Brain microvascular endothelial cell (primary cell): ENCODE results near the gene AFF3.
A peak's percentile ranks its signal among the peaks of the same experiment; 100 is the strongest.

Experiments used
- DNase-seq: peaks from one replicate; pipeline ENCODE4 v3.0.0-alpha.2; 2020
- H3K27ac ChIP-seq: fragments of 250-450 bp; sonication (Bioruptor Pico); 2 replicates; pipeline ENCODE4 v1.5.1; 2020; ENCODE audit warnings: mild to moderate bottlenecking, moderate library complexity
- H3K27me3 ChIP-seq: fragments of 250-450 bp; sonication (Bioruptor Pico); replicated peaks from 2 replicates; pipeline ENCODE4 v1.5.1; 2020; ENCODE audit warnings: mild to moderate bottlenecking
- H3K36me3 ChIP-seq: fragments of 250-450 bp; sonication (Bioruptor Pico); replicated peaks from 2 replicates; pipeline ENCODE4 v1.5.1; 2020; ENCODE audit warnings: mild to moderate bottlenecking
- H3K4me3 ChIP-seq: 2 replicates; pipeline ENCODE4 v1.5.1; 2011; ENCODE audit warnings: low read depth, mild to moderate bottlenecking, control low read depth, low read length, moderate library complexity
- in situ Hi-C: cut with HindIII; loops from 2 replicates; pipeline ENCODE4 v1.10.0; 2017; ENCODE audit warnings: low sequenced_read_pairs, low pct_ligation_motif_present
- TF ChIP-seq, protein P1 (sequence below): IDR thresholded peaks from 2 replicates; pipeline ENCODE4 v1.5.1; 2011; ENCODE audit warnings: low read depth, mild to moderate bottlenecking, moderate library complexity, low read length, control low read depth, inconsistent platforms; ENCODE audit errors: missing control alignments

Gene AFF3

DNA sequence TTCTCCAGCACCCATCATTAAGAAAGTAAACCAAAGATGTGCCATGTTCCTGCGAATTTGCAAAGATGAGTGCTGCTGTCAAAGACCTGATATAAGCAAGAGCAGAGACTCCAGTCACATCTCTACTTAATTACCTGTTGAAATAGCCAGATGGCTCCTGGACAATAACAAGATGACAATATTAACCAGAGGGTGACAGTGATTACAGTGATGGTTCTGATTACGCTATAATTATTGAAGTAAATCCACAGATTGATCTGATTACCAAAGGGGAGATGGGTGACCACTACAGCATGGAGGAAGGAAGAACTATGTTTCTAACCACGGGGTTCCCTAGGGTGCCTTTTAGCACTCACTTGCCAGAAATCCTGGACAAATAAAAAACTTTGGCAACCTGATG lies 36.5 kb upstream of the AFF3 start:
- TF ChIP-seq, protein P1, sequence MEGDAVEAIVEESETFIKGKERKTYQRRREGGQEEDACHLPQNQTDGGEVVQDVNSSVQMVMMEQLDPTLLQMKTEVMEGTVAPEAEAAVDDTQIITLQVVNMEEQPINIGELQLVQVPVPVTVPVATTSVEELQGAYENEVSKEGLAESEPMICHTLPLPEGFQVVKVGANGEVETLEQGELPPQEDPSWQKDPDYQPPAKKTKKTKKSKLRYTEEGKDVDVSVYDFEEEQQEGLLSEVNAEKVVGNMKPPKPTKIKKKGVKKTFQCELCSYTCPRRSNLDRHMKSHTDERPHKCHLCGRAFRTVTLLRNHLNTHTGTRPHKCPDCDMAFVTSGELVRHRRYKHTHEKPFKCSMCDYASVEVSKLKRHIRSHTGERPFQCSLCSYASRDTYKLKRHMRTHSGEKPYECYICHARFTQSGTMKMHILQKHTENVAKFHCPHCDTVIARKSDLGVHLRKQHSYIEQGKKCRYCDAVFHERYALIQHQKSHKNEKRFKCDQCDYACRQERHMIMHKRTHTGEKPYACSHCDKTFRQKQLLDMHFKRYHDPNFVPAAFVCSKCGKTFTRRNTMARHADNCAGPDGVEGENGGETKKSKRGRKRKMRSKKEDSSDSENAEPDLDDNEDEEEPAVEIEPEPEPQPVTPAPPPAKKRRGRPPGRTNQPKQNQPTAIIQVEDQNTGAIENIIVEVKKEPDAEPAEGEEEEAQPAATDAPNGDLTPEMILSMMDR, result no peak
- no peak for DNase-seq
- Histone ChIP-seq H3K27ac (no peak overlapping the region), H3K4me3 (no peak overlapping the region), H3K27me3 (no peaks in the 10 kb centered on the region), H3K36me3 (no peaks in the 10 kb centered on the region)
- in situ Hi-C loops, result no loop called here

DNA sequence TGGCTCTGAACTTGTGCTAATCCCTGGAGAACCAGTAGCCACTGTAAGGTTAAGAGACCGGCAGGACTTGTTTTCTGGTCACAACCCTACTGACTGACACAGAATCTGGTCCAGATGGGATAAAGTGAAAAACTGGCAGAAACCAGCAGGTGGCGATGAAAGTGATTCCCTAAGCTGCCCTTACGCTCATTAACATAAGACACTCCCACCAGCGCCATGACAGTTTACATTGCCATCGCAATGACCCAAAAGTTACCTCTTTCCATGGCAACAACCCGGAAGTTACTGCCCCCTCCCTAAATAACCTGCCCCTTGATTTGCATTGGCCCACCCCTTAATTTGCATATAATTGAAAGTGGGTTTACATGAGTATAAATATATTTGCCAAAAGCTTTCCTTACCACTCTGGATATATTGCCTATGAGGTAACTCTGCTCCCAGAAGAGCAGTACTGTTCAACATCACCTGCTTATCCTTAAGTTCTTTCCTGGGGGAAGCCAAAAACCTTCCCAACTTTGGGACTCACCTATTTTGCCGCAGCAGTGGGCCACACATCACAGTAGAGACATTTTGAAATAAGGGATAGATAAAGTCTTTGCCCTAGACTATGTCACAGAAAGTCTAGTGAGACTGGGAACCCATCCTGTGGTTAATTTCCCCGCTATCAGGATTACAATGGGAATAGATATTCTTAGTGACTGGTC lies 35.8 kb upstream of the AFF3 start:
- in situ Hi-C loops, result no loop called here

GRCh38 chr2:100176925-100177324 lies 34.5 kb upstream of the AFF3 start:
- Histone ChIP-seq H3K36me3 (no peaks in the 10 kb centered on the region), H3K4me3 (no peak overlapping the region), H3K27ac (no peak overlapping the region), H3K27me3 (no peaks in the 10 kb centered on the region)
- in situ Hi-C loops, result no loop called here
- TF ChIP-seq, protein P1, result no peak
- DNase-seq, result no peak

More for the DNA sequence above, 35.8 kb upstream of the AFF3 start:
- H3K27ac ChIP-seq, result no peak overlapping the region
- TF ChIP-seq, protein P1, result peak; percentile 71
- no peak overlapping the region for H3K4me3 ChIP-seq
- peak; percentile 74 for DNase-seq
- H3K27me3 ChIP-seq, result no peaks in the 10 kb centered on the region
- H3K36me3 ChIP-seq, result no peaks in the 10 kb centered on the region

GRCh38 chr2:100174026-100174431 lies 31.6 kb upstream of the AFF3 start:
- H3K27me3 ChIP-seq, result no peaks in the 10 kb centered on the region
- H3K36me3 ChIP-seq, result no peaks in the 10 kb centered on the region
- in situ Hi-C loops, result no loop called here
- TF ChIP-seq, protein P1, result no peak
- DNase-seq, result no peak
- no peak overlapping the region for H3K4me3 ChIP-seq
- H3K27ac ChIP-seq, result no peak overlapping the region

- TF ChIP-seq, protein P1, result no peak
- no peaks in the 10 kb centered on the region for H3K36me3 ChIP-seq
- no peak overlapping the region for H3K4me3 ChIP-seq
- no peak overlapping the region for H3K27ac ChIP-seq
- no peaks in the 10 kb centered on the region for H3K27me3 ChIP-seq
- no peak for DNase-seq
- in situ Hi-C loops, result no loop called here
Observed at GRCh38 chr2:100166701-100167100, 24.3 kb upstream of the AFF3 start.

DNA sequence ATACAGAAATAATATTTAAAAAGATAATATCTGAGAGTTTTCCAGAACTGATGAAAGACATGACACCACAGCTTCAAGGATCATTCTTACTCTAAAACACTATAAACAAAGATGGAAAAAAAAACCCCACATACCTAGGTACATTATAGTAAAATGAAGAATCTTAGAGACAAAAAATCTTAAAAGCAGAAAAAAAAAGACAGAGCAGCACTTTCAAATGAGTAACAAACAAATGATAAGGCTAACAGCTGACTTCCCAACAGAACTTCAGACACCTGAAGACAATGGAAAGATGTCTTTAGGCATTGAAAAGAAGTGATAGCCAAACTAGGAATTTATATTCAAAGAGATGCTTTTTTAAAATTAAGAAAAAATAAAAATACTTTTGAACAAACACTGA lies 21.2 kb upstream of the AFF3 start:
- in situ Hi-C loops, result no loop called here
- no peak for DNase-seq
- Histone ChIP-seq H3K27me3 (no peaks in the 10 kb centered on the region), H3K4me3 (no peak overlapping the region), H3K27ac (no peak overlapping the region), H3K36me3 (no peaks in the 10 kb centered on the region)
- TF ChIP-seq, protein P1, result no peak
